CD4-positive, alpha-beta T cell treated with Interleukin-15 for 4 hours (primary cell): ENCODE results near the gene ACIN1.

Experiments
- DNase-seq: peaks from one replicate; pipeline ENCODE4 v3.0.0-alpha.2; 2020; ENCODE audit warnings: low spot score

The ACIN1 gene

DNA sequence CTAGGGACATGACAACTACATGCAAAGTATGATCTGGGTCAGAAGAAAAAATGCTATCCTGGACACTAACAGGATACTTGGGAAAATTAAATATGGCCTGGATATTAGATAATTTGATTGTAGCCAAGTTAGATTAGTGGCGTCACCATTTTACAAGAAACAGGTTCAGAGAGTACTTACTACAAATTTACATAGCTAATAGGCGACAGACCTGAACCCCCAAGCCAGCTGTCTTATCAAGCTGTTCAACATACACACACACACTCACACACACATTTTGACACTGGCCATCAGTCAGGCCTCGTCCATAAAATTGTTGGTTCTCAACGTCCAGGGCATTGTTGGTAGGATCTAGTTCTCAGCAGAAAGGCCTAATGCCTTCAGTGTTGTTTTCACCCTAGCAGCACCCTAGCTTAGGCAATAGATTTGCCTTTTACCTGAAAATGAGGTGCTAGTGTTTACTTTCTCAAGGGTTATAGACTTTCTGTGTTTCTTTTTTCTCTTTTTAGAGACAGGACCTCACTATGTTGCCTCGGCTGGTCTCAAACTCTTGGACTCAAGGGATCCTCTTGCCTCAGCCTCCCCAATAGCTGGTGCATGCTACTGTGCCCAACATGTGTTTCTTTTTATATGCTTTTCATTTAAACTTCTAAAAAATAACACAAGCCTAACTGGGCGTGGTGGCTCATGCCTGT is 81.7 kb downstream of the ACIN1 start:
- DNase-seq, result no peak

GRCh38 chr14:23009939-23010726 is 84.8 kb downstream of the ACIN1 start, which contains the start of gene C14orf93:
C14orf93 (minus strand) TSS chr14:23010143; CDS start chr14:22999023, 11,120 bp downstream.
- DNase-seq, result peak; percentile 74

- no peak for DNase-seq
Observed at GRCh38 chr14:23009483-23009938, 85.4 kb downstream of the ACIN1 start.

GRCh38 chr14:23008831-23009230 is 86.1 kb downstream of the ACIN1 start:
- no peak for DNase-seq
